Ammon's horn (tissue), 1 donor: ENCODE results near the gene CA5A.

ENCODE experiments used
- DNase-seq: peaks from one replicate; pipeline ENCODE4 v3.0.0-alpha.2; 2016; ENCODE audit warnings: low spot score

The CA5A gene

DNA sequence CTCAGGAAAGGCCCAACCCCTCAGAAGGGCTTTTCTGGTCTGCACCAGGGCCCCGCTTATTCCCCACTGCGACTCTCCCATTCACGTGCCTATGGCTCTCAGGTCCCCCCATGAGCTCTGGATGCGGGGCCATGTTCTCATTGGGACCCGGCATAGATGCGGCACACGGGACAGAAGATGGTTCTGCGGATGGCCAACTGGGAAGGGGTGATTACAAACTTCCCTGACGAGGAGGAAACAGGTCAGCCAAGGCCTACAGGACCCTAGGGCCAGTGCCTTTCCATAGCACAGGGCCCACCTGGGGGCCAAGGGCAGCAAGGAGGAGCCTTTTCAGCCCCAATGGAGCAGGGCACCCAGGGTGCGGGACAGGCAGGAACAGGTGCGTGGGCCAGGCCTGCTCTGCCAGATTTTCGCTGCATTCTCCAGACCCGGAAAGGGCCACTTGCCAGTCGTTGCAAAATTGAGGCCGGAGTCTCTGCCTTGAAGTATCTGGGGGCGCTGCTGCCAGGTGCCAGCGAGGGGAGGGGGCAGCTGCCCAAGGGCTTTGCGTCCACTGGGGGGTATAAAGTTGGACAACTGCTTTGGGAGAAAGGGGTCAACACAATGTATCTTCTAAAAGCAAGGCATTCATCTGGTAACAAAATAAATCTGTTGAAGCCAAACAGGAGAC lies 87.5 kb downstream of the CA5A start:
- DNase-seq: no peak

DNA sequence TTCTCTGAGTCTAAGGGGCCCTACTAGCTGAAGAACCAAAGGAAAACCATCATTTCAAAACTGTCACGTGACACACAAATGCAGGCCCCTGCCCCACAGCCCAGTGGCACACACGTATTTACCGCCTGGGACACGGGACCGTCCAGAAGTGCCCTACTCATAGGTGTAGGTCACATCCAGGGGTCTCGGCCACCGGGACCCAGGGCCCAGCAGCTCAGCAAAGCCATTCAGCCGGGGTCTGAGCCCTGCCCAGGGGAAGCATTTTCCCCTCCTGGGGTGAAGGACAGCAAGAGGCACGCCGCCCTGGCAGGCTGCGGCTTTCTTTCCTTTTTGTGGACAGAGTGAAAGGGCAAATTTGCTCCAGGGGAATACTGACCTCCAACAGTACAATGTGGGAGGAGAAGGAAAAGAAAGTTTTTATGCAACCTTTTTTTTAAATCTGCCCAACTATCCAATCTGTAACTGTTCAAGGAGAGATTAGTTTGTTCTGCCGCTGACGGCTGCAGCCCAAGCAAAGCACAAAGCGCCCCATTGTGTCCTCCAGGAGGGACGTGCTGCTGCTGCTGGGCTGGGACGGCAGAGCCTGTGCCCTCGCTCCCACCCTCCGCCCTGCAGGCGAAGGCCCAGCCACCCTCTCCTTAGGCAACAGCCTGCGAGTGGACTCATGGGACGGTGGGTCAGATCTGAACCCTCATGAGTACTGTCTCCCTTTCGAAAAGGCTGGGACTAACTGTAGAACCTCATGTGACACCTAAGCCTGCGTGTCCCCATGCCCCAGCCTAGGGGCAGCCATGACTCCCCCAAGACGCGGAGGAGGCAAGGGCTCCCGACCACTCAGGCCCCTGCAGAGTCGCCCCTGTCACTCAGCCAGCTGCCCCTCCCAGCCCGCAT lies 88.3 kb downstream of the CA5A start:
- peak; percentile 92 for DNase-seq

DNA sequence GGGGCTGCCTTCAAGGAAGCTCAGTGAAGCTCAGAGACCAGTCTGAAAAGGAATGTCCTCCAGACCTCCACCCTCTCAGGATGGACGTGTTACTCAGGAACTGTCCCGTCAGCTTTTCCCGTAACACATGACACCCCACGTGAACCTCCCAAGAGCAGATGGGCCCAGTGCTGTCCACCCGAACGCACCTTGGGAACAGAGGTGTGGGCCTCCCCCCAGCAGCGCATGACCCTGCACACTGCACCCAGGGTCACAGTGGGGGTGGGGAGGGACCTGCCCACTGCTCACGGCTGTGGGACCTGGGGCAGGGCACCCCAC lies 88.9 kb downstream of the CA5A start:
- DNase-seq: no peak

DNA sequence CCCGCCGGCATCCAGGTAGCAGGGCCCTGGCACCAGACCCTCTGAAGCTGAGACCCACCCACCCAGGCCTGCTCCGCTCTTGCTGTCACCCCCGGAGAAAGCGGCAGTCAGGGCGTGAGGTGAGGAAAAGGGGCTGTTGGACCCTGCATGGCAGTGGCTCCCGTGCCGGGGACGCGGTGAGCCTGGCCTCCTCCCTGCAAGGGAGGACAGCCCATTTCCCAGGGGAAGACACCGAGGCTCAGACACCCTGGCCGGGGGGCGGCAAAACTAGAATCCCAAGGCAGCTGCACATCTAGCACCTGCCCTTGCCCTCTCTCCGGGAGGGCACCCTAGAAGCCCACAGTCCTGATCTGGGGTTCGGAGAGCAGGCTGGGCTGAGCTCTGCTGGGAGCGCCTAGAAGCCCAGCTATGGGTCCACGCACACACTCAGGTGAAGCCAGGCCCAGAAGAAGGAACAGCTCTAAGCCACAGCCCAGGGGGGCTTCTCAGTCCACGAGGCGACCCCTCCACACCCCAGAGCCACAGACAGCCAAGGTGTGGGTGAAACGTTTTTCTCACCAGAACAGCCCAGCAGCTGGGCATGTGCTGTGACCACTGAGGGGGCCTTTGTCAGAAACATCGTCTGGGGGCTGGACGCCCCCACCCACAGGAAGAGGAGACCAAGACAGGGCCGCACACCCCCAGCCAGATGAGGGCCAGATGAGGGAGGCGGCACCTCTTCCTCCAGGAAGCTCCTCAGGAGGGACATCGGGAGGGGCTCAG lies 89.4 kb downstream of the CA5A start:
- DNase-seq: no peak

DNA sequence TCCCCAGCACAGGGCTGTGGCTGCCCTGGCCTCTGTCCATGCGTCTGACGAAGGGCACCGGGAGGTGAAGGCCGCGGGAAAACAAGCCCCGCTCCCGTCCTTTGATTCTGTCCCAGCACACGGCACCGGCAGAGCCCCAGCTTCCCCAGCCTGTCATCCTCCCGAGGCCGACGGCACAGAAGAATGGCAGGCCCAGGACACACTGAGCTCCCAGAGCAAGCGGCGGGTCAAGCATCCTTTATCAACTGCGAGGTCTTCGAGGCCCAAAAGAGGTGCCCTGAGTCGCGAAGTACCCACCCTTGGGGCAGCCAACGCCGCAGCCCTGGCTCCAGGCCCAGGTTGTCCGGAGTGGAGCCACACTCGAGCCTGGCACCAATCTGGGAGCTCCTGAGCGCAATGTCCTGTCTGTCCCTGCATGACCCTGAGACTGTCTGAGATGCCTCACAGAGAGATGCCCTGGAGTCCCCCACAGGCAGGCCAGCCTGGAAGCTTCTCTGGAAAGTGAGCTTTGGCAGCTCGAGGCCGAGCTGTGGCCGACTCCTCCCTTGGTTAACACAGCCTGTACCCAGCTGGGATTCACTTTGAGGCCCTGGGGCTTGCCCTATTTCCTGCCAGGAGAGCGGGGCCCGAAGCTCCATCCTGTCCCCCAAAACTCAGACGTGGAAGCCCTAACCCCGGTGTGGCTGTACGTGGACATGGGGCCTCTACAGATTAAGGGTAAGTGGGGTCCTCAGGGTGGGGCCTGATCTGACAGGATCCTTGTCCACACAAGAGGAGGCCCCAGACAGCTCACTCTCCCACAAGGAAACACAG lies 90.3 kb downstream of the CA5A start:
- no peak for DNase-seq

DNA sequence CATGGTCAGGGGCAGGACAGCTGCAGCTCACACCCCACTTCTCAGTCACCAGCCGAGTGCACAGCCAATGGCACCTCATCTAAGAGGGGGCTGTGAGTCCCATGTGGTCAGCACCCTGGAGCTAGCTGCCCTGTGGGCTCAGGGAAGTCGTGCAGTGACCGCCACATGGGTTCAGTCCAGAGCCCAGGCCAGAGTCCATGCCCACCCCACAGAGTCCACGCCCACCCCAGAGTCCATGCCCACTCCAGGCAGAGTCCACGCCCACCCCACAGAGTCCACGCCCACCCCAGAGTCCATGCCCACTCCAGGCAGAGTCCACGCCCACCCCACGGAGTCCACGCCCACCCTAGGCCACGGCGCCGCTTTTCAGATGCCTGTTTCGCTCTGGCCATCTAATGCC lies 91.1 kb downstream of the CA5A start:
- no peak for DNase-seq

DNA sequence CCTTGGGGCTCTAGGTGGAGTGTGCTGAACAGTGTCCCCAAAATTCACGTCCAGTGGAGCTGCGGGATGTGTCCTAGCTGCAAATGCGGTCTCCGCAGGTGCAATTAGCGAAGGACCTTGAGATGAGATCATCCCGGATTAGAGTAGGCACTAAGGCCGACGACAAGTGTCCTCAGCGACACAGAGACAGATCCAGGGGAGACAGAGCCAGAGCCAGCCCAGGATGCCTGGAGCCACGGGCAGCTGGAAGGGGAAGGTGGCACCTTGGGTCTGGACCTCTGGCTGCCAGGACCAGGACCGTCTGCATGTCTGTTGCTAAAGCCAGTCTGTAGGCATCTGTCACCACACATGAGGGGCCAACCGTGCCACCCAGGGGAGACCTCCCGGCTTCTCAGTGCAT lies 91.5 kb downstream of the CA5A start:
- DNase-seq: no peak

DNA sequence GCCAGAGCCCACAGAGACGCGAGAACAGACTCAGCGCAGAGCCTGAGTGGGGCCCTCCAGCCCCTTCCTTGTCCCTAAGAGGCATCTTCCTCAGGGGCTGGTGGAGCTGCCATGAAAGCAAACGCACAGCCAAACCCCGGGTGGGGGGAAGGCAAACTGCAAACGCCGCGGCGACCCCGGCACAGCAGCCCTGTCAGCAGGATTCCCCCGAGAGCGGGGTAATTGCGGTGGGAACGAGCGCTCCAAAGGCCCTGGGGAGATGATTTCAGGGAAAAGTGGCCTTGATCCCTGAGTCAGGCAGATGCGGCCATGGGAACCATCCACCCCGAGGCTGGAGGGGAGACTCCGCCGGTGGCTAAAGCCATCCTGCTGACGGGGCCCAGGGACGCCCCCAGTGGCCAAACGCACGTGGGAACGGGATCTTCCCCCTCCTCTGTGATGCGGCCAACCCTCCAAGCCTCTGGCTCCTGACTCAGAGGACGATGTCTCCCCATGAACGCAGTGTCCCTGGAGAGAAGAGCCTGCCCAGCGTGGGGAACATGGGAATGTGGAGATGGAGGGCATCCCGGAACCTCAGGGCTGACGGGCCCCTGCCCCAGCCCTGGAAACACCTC lies 92.1 kb downstream of the CA5A start:
- no peak for DNase-seq

DNA sequence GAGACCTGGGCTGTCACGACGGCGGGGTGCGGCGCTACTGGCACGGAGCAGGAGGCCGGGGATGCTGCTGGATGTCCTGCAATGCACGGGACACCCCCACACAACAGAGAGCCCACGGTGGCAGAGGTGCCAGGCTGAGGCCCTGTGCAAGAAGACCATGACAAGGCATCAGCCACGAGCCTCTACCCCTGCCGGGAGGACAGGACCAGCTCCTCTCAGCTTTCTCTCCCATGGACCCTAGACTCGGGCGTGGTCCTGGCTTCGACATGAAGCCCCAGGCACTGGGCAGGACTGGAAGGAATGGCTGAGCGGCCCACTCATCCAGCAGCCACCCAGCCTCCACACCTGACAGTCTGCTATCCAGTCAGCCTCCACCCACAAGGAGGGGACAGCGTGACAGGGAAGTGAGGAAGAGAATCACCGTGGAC lies 92.6 kb downstream of the CA5A start:
- DNase-seq: no peak

DNA sequence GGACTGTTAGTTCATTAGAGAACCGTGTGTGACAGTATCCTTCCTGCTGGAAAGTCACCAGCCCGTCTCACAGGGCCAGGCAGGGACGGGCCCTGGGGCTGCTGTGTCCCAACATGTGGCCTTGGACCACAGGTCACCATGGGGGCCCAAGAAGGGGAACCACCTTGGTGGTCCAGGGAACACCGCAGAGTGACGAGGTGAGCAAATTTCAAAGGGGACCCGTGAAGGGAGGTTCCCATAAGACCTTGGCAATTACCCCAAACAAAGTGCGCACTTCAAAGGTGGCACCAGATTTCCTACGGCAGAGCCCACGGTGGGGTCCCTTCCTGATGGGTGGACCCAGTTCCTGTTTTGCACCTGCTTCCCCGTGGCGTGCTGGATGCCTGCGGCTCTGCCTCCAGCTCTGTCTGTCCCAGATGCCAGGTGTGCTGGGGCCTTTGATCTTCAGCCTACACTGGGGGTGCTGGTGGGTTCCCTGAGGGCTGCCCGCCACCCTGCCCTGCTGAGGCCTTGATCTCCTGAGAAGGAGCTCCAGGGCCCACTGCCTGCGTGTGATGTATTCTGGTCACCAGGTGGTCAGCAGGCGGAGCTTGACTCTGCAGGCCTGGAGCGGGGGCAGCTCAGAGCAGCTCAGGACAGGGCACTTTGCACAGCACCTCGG lies 94.0 kb downstream of the CA5A start:
- DNase-seq: no peak

DNA sequence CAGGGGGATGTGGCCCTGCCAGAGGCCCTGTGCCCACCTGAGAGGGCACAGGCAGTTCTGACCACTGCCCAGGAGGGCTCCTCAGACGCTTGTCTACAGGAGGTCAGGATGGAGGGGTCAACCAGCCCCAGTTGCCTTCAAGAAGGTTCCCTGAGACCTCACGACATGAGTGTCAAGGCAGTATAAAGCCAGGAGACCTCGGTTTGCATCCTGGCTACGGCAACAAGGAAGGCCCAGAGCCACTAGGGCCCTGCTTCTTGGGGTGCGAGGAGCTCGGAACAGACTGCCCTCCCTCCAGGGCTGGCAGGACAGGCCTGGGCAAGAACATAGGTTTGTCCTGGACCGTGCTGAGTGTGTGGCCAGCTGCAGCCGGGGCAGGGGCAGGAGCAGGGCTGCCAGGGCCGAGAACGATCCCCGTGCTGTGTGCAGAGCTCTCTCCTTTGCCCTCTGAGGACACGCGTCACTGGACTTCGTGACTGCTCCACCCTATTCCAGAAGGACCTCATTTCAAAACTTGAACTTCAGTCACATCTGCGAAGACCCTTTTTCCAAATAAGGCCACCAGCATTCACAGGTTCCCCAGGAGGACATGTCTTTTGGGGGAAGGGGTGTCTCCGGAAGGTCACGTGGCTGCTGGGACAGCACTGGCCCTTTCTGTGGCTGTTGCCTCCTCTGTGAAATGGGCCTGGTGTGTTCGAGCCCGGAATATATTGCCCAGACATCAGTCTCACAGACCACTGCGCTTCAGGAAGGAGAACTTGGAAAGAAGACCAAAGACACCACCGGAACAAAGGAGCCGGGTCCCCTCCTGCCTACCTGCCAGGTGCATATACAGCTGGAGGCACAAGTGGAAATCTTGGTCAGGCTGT lies 94.8 kb downstream of the CA5A start:
- DNase-seq: no peak

DNA sequence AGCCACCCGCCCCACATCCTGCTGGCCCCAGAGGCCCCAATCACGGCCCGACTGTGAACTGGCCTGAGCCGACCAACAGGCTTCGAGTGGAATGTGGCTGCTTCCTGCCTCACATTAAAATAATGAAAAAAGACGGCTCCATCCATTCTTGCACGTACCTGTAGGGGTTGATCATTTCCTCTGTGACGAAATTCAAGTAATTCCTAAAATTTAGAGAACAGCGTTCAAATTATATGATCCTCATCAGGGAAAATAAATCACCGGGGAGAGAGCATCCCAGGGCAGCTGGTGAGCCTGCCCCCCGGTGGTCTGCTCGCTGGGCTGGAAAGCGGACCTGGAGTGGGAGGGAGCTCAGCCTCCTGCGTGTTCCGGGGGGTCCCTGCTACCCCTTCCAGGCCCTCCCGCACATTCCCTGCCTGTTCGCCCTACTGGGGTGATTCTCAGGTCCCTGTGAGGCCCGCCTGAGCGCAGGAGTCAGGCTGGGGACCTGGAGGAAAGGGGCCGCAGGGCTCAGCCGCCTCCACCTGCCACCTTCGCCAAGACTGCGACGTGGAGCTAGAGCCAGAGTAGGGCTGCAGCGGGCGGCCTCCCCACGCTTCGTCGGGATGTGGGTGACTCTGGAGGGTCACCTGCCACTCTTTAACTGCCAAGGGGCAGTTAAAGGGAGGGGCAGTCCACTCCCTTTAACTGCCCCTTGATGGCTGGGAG lies 95.9 kb downstream of the CA5A start:
- DNase-seq: no peak

DNA sequence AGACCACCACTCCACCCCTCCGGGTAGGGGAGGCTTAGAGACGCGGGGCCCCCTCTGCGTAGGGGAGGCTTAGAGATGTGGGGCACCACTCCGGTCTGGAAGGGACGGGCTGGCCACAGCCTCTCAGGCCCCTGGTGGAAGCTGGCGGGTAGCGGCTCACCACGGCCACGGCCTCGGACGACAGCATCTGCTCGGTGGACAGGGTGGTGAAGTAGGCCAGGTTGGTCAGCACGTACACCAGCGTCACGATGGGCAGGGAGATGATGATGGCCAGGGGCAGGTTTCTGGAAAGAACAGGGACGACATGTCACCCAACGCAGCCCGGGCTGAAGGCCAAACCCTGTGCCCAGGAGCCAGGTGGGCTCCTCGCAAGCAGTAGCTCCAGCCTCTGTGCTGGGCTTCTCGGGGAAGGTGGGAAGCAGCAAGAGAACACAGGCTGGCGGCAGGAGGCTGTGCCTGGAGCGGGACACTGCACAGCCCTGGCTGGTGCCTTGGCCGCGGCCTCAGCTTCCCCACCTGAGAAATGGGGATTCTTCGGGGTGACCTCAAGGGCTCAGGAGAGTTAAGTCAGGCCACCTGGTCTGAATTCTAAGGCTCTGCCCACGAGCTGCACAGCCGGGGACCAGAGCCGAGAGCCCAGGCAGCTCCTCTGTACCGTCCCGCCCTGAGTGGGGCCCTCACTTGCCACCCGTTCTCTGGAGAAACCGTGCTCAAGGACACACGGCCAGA lies 96.6 kb downstream of the CA5A start:
- no peak for DNase-seq

DNA sequence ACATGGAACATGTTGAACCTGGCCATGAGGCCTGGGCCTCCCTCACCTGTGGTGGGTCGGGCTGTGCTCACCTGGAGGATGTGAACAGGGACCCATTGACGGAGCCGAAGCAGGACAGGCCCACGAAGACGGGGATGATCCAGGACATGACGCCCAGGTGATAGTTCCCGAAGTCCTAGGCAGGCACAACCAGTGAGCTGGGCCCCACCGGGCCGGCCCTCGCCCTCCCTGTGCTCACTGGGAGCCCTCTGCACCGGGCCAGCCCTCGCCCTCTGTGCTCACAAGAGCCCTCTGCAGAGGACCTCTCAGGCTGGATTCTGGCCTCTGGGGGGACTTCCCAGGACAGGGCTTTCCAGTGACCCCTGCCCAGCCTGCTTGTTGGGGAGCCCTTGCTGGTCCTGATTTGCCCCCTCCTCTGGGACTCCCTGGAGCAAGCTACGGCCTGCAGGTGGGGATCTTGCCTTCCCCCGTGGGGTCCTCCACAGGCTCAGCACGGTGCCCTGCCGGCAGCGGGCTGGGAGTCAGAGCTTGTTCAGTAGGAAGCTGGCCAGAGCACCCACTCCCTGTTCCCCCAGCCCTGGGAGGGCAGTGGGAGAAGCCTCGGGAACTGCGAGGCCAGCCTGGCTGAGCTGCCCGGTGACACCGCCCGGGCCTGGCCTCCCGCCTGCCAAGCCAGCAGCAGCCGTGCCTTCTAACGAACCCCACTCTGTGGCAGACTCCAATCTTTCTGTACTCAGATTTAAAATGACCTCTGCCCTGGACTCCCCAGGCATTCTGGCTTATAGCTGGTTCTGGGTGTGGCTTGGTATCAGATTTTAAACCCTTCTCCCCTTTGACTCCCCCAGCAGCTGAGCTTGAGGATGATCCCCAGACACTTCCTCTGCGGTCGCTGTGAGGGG lies 97.4 kb downstream of the CA5A start:
- no peak for DNase-seq
